NT2/D1 (cell line): ENCODE measurements around the gene DIAPH2.

Source experiments
- SUZ12 ChIP-seq: IDR thresholded peaks from 2 replicates; pipeline ENCODE4 v1.6.1; 2011; ENCODE audit not compliant: insufficient read length, insufficient read depth; ENCODE audit errors: extremely low read depth
- YY1 ChIP-seq: IDR thresholded peaks from 2 replicates; pipeline ENCODE4 v1.6.1; 2011; ENCODE audit not compliant: insufficient read length, insufficient read depth
- ZNF274 ChIP-seq: IDR thresholded peaks from 2 replicates; pipeline ENCODE4 v1.6.1; 2011; ENCODE audit warnings: mild to moderate bottlenecking, low read depth, low read length

DNA sequence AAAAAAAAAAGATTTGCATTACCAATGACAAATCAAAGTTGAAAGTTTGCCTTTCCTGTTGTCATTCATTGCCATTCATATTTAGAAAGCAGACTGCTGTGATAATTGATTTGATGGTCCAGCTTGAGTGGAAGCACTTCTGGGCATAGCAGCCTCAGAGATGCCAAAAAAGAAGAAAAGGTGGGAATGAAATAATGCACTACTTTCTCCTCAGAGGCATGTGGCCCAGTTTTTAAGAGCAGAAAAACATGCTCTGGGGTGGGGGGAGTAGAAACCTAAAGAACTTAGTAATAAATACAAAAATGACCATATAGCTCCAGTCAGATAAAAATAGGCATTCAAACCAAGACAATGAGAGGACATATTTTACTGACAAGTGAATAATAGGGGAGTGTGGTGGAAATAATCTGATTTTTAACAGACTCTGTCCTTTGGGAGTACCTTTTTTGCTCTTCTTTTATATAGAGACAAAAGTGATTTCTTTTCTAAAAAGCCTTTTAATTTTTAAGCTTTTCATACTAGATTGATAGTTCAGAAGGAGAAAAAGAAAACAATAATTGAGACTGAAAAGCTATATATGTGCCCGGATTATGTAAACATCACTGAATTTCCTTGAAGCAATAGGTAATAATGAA is 798.1 kb downstream of the DIAPH2 start:
- TF ChIP-seq YY1 (no peak), SUZ12 (no peak), ZNF274 (no peak)
